ENCODE measurements around the gene GPR4.
"Not testable (repeated sequence)": the region's sequence is repeated elsewhere in the genome, so short reads cannot be mapped to it uniquely, and the experiment has no call there.

Gene GPR4
- total RNA-seq: 0 reads per million in 4 donors

DNA sequence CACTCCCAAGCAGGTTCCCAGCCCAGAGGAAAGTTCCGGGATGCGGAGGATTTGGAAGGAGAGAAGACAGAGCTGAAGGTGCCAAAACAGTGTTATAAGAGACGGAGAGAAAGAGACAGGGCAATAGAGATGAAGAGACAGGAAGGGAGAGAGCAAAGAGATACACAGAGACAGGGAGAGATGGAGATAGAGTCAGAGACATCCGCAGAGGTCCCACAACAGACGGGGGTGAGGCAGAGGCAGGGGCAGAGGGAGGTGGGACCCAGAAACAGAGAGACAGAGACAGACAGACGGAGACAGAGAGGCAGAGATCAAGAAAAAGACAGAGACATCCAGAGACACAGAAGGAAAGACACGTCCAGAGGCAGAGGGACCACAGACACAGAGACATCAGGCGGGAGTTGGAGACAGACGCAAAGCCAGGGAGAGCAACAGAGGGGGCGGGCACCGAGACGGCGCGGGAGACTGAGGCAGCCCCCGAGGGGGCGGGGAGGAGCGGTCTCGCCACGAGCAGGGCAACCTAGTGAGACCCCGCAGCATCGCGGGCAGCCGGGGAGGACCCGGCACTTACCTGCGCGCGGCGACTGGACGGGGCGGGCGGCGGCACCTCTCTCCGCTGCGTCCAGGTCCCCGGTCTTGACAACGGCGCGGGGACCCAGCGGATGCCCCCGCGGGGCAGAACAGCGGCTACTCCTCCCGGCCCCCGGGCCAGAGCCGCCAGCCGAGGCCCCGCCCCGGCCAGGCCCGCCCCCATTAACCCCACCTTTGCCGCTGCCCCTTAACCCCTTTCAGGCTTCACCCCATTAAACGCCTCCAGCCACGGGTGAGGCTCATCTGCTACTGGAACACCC lies at the start of gene GPR4:
GPR4 (minus strand) TSS at position 689 of the 851 bp plus-strand sequence. CDS start 10,346 bp downstream, outside the sequence.
- DNase-seq: no peak

DNA sequence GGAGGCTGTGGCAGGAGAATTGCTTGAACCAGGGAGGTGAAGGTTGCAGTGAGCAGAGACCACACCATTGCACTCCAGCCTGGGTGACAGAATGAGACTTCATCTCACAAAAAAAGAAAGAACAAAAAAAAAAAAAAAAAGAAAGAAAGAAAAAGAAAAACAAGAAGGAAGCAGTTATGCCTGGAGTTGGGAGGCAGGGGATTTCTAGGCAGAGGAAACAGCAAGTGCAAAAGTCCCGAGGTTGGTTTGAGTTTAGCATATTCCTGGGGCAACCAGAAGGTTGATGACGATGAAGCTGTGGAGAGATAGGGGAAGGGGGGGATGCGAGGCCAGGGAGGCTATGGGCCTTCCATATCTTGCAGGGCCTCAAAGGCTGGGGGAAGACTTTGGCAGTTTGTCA lies 48.7 kb upstream of the GPR4 start:
- DNase-seq: no peak

GRCh38 chr19:45646345-45646698 lies 44.3 kb upstream of the GPR4 start:
- DNase-seq: no peak

GRCh38 chr19:45645631-45646344 lies 43.8 kb upstream of the GPR4 start:
- peak; percentile 53 to 88 (median 67) for DNase-seq

GRCh38 chr19:45645068-45645630 lies 43.1 kb upstream of the GPR4 start:
- no peak for DNase-seq

GRCh38 chr19:45643927-45644771 lies 42.1 kb upstream of the GPR4 start:
- no peak for DNase-seq

GRCh38 chr19:45643024-45643926 lies 41.3 kb upstream of the GPR4 start:
- peak; percentile 65 to 88 (median 78) for DNase-seq

- DNase-seq: peak; percentile 30 to 91 (median 52)
Measured at GRCh38 chr19:45641274-45642105, 39.5 kb upstream of the GPR4 start.

- DNase-seq: peak in 1 of 5 donors; percentile 17
Measured at GRCh38 chr19:45640849-45641273, 38.8 kb upstream of the GPR4 start.

DNA sequence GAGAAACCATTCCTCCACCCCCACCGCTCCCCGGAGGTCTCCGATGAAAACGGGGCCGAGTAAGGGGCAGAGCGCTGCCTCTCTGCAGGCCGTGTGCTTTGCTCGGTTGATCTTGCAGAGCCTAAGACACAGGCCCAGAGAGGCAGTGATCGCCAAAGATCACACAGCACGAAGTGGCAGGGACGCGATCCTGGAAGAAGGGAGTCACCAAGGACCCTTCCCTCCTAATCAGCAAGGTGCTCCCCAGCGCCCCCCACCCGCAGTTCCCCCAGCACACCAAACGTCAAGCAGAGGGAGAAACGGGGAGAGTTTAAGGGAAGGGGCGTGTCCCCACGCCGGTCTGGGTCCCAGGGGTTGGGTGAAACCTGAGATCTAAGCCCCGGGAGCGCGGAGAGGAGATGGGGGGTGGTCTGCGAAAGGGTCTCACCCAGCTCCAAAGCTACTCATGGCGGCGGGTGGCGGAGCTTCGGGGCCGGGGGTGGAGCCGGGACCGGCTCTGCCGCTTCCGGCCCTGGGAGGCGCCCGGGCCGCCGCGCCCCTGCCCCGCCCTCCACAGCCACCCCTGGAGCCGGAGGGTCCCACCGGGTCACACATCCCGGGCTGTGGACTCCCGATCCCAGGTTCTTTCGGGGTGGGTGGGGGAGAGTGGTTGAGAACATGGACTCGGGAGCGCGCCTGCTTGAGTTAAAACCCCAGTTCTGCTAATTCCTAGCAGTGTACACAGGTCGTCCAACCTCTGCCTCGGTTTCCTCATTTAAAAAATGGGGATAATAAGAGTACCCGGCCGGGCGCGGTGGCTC lies 37.1 kb upstream of the GPR4 start, which contains the start of gene EML2:
EML2 (minus strand) TSS at position 468 of the 800 bp plus-strand sequence; CDS start at position 447, 21 bp downstream.
- DNase-seq: peak; percentile 19 to 60 (median 33)

GRCh38 chr19:45637890-45638667 lies 36.1 kb upstream of the GPR4 start:
- DNase-seq: no peak

- no peak for DNase-seq
Measured at GRCh38 chr19:45636902-45637301, 34.9 kb upstream of the GPR4 start.

DNA sequence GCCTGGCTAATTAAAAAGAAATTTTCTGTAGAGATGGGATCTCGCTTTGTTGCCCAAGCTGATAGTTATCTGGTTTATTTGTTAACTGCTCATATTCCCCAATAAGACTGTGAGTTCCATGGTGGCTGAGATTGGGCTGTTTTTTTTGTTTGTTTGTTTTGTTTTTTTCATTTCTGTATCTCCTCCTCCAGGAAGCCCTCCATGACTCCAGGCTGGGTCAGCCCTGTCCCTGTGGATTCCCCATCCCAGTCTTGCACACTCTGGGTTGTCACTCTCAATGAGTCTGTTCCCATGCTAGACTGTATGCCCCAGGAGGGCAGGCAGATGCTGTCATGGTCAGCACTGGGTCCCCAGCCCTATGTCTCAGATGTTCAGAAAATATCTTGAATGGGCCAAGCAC lies 34.3 kb upstream of the GPR4 start:
- DNase-seq: no peak

DNA sequence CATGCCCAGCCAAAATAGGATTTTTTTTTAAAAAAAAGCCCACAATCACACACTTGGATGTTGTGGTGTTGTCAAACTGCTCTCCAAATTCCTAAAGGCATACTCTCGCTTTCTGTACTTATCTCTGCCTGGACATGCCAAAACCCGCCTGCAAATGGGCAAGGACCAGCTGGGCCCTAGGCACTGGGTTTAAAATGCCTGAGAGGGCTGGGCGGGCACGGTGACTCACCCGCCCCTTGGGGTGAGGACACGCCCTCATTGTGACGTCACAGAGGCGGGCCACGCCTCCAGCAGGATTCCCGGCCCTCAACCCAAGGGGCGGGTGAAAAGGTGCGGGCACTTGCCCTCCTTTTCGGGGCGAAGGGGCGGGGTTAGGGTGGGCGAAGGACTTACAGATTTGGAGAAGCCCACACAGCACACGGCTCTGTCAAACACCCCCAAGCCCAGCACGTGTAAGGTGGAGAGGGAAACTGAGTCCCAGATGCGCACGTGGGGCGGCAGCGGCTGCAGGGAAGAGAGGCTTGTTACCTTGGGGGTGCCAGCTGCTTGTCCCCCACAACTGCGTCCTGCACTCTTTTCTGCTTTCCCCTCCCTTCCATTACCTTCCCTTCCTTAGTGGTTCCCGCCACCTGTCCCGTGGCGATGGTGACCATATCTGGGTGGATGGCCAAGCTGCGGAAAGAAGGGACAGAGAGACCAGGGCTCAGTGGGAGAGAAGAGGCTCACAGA lies 30.6 kb upstream of the GPR4 start:
- no peak for DNase-seq

DNA sequence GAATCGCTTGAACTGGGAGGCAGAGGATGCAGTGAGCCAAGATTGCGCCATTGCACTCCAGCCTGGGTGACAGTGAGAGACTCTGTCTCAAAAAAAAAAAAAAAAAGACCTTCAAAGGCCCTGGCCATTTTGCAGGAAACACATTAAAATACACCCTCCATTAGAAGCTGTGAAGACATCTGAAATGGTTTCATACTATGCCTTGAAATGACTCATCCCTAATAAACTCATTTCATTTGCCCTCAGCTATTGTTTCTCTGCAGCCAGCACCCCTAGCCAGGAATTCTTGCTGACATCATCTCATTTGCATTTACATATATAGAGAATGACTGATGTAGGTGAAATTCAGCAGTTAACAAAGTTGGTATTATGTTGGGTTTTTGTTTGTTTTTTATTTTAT lies 28.5 kb upstream of the GPR4 start:
- DNase-seq: peak in 1 of 5 donors; percentile 62

DNA sequence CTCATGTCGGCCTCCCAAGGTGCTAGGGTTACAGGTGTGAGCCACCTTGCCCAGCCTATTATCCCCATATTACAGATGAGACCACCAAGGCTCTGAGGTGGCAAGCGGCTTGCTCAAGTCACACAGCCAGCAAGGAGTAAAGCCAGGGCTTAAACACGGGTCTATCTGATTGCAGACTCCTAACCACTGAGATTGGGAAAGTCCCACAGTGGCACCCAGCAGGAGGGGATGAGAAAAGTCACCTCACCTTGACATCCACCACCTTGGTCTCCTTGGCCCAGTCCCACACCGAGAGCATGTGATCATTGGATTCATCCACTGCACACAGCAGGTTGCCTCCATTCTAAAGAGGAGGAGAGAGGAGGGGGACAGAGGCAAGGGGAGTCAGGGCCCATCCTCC lies 27.7 kb upstream of the GPR4 start:
- DNase-seq: no peak

DNA sequence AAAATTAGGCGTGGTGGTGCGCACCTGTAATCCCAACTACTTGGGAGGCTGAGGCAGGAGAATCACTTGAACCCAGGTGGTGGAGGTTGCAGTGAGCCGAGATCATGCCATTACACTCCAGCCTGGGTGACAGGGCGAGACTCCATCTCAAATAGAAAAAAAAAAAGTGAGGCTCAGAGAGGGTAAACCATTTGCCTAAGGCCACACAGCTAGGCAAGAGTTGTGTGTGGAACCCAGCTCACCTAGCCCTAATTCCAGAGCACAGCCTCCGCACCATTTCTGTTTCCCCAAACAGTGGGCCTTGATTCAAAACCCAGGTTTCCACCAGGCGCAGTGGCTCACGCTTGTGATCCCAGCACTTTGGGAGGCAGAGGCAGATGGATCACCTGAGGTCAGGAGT lies 26.2 kb upstream of the GPR4 start:
- DNase-seq: not testable (repeated sequence)

GRCh38 chr19:45623984-45624383 lies 22.0 kb upstream of the GPR4 start:
- DNase-seq: no peak
